HUES6 (cell line): ENCODE results near the gene FRMD6.
"Not testable (repeated sequence)": the region's sequence is repeated elsewhere in the genome, so short reads cannot be mapped to it uniquely, and the experiment has no call there.

Experiments
- H3K27ac ChIP-seq: 2 replicates; pipeline ENCODE4 v1.7.0; 2013; ENCODE audit warnings: low read depth, mild to moderate bottlenecking, low read length, inconsistent platforms
- H3K27me3 ChIP-seq: 2 replicates; pipeline ENCODE4 v1.6.1; 2013; ENCODE audit warnings: low read length; ENCODE audit not compliant: control insufficient read depth, insufficient read depth
- H3K36me3 ChIP-seq: 2 replicates; pipeline ENCODE4 v1.6.1; 2013; ENCODE audit warnings: low read length; ENCODE audit not compliant: control insufficient read depth, insufficient read depth
- H3K4me1 ChIP-seq: 2 replicates; pipeline ENCODE4 v1.6.1; 2013; ENCODE audit warnings: low read length; ENCODE audit not compliant: control insufficient read depth, insufficient read depth
- H3K4me3 ChIP-seq: 2 replicates; pipeline ENCODE4 v1.5.1; 2013; ENCODE audit warnings: low read depth, low read length
- H3K9ac ChIP-seq: one replicate; pipeline ENCODE4 v1.6.1; 2013; ENCODE audit warnings: mild to moderate bottlenecking, low read length
- H3K9me3 ChIP-seq: 2 replicates; pipeline ENCODE4 v1.6.1; 2013; ENCODE audit warnings: low read depth, low read length; ENCODE audit not compliant: control insufficient read depth, insufficient read depth

The FRMD6 gene

DNA sequence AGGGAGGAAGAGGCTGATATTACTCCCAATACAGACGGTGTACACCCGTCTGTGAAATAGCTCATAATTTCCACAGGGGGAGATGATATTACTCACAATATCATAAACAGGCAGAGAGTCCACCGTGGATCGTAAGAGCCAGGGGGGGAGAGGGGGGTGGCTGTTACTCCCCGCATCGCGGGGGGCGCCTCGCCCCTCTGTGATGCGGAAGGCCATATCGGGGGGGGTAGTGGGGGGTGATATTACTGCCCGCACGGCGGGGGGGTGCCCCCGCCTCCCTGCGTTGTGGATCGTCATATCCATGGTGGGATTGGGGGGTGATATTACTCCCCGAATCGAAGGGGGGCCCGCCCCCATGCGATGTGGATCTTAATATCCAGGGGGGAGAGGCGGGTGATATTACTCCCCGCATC lies 91.9 kb downstream of the FRMD6 start:
- no peak overlapping the region for H3K9ac ChIP-seq
- H3K9me3 ChIP-seq, result no peaks in the 10 kb centered on the region
- H3K27ac ChIP-seq, result no peak overlapping the region
- no peak overlapping the region for H3K4me3 ChIP-seq
- H3K36me3 ChIP-seq, result no peaks in the 10 kb centered on the region
- H3K4me1 ChIP-seq, result no peaks in the 10 kb centered on the region
- H3K27me3 ChIP-seq, result peaks cover 10% of the 10 kb centered on the region; the same call in 1 of the 2 replicates

DNA sequence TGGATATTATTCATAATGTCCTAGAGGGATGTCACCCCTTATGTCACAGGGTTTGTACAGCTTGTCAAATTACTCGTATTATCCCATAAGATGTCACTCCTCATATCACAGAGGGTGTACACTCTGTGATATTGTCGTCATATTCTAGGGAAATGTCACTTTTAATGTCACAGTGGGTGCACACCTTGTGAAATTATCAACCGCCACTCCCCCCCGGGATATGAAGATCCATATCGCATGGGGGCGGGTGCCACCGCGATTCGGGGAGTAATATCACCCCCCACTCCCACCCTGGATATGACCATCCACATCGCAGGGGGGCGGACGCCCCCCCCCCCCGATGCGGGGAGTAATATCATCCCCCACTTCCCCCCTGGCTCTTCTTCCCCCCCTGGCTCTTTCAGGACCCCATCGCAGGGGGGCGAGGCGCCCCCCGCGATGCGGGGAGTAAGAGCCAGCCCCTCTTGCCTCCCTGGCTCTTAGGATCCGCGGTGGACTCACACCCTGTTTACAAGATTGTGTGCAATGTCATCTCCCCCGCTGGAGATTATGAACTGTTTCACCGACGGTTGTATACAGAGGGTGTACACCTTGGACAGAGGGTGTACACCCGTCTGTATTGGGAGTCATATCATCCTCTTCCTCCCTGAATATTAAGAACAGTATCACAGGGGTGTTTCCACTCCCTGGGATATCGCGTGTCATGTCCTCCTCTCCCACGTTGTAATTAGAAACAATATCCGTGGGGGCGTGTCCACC lies 92.8 kb downstream of the FRMD6 start:
- H3K4me3 ChIP-seq, result no peak overlapping the region
- peaks cover 10% of the 10 kb centered on the region; the same call in 1 of the 2 replicates for H3K27me3 ChIP-seq
- no peaks in the 10 kb centered on the region for H3K4me1 ChIP-seq
- no peaks in the 10 kb centered on the region for H3K36me3 ChIP-seq
- H3K27ac ChIP-seq, result no peak overlapping the region
- H3K9ac ChIP-seq, result no peak overlapping the region
- no peaks in the 10 kb centered on the region for H3K9me3 ChIP-seq

DNA sequence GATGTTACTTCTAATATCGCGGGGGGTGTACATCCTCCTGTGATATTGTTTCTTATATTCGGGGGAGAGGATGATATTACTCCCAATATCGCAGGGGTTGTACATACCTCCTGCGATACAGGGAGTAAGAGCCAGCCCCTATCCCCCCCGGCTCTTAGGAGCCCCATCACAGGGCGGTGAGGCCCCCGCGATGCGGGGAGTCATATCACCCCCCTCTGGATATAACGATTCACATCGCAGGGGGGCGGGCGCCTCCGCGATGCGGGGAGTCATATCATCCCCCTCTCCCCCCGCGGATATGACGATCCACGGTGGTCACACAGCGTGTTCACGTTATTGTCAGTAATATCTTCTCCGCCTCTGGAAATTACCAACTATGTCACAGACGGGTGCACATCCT lies 95.1 kb downstream of the FRMD6 start:
- H3K9ac ChIP-seq, H3K4me1 ChIP-seq, H3K4me3 ChIP-seq, H3K9me3 ChIP-seq, H3K36me3 ChIP-seq, H3K27ac ChIP-seq: not testable (repeated sequence)
- H3K27me3 ChIP-seq, result peaks cover 10% of the 10 kb centered on the region; the same call in 1 of the 2 replicates

DNA sequence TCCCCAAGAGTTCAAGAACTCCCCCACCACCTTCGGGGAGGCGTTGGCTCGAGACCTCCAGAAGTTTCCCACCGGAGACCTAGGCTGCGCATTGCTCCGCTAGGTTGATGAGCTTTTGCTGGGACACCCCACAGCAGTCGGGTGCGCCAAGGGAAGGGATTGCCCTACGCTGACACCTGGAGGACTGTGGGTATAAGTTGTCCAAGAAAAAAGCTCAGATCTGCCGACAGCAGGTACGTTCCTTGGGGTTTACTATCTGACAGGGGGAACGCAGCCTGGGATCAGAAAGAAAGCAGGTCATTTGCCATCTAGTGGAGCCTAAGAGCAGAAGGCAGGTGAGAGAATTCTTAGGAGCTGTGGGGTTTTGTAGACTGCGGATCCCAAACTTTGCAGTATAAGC lies 98.8 kb downstream of the FRMD6 start:
- no peak overlapping the region for H3K27ac ChIP-seq
- no peaks in the 10 kb centered on the region for H3K27me3 ChIP-seq
- H3K36me3 ChIP-seq, result no peaks in the 10 kb centered on the region
- H3K4me1 ChIP-seq, result no peaks in the 10 kb centered on the region
- H3K9me3 ChIP-seq, result no peaks in the 10 kb centered on the region
- H3K9ac ChIP-seq, result no peak overlapping the region
- H3K4me3 ChIP-seq, result no peak overlapping the region

DNA sequence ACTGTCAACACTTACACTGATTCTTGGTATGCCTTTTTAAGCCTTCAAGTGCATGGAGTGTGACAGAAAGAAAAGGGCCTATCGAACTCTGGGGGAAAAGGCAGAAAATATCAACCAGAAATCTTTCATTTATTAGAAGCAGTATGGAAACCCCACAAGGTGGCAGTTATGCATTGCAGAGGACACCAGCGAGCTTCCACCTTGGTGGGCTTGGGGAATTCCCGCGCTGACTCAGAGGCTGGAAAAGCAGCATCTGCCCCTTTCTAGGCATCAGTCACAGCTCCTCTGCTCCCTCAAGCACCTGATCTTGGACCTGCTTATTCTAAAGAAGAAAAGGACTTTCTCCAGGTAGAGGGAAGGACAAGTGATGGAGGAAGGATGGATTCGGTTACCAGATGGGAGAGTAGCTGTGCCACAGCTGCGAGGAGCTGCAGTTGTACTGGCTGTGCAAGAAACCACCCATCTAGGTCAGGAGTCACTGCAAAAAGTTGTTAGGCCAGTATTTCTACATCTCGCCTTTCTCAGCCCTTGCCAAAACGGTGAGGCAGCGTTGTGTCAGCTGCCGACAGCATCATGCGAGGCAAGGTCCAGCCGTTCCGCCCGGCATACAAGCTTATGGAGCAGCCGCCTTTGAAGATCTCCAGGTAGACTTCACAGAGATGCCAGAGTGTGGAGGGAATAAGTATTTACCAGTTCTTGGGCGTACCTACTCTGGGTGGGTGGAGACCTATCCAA lies 100.1 kb downstream of the FRMD6 start:
- H3K36me3 ChIP-seq, H3K9me3 ChIP-seq, H3K9ac ChIP-seq, H3K4me1 ChIP-seq, H3K27ac ChIP-seq, H3K4me3 ChIP-seq, H3K27me3 ChIP-seq: not testable (repeated sequence)

DNA sequence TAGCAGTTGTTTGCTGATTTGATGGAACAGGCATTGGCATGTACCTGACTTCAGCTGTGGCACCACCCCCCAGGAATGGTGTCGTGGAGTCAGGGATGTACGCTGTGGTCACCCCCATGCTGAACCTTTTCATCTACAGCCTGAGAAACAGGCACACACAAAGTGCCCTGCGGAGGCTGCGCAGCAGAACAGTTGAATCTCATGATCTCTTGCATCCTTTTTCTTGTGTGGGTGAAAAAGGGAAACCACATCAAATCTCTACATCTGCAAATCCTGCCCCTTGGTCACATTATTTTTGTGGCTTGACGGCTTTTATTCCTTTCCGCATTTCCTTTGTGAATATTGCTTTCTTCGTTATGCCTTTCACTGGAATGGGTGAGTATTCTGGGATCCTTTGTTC lies 106.0 kb downstream of the FRMD6 start:
- not testable (repeated sequence) for H3K9ac ChIP-seq, H3K9me3 ChIP-seq, H3K4me1 ChIP-seq, H3K27ac ChIP-seq, H3K27me3 ChIP-seq, H3K36me3 ChIP-seq, H3K4me3 ChIP-seq

DNA sequence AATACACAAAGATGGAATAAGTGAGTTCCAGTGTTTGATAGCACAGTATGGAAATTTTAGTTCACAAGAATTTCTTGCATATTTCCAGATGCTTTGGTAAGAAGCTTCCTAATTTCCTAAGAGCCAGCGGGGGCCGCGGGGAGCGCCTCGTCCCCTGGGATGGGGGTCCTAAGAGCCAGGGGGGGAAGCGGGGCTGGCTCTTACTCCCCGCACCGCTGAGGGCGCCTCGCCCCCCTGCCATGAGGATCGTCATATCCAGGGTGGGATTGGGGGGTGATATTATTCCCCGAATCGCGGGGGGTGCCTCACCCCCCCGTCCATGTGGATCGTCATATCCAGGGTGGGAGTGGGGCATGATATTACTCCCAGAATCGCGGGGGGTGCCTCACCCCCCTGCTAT lies 108.2 kb downstream of the FRMD6 start:
- Histone ChIP-seq H3K4me3 (no peak overlapping the region), H3K9ac (no peak overlapping the region), H3K9me3 (no peaks in the 10 kb centered on the region), H3K27me3 (no peaks in the 10 kb centered on the region), H3K4me1 (no peaks in the 10 kb centered on the region), H3K36me3 (no peaks in the 10 kb centered on the region), H3K27ac (no peak overlapping the region)

DNA sequence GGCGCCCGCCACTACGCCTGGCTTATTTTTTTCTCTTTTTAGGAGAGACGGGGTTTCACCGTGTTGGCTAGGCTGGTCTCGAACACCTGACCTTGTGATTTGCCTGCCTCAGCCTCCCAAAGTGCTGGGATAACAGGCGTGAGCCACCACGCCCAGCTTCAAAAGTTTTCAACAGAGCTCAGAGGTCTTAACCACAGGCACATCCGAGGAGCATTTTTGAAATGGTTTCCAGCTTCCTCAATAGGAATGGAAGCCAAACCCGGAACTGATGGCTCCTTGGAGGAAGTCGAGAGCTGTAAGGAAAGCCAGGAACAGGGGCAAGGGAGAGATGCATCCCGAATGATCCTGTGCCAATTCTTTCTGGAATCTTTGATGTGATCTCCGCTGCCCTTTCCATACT lies 114.0 kb downstream of the FRMD6 start:
- H3K27me3 ChIP-seq, H3K9ac ChIP-seq, H3K4me3 ChIP-seq, H3K36me3 ChIP-seq, H3K4me1 ChIP-seq, H3K27ac ChIP-seq, H3K9me3 ChIP-seq: not testable (repeated sequence)

DNA sequence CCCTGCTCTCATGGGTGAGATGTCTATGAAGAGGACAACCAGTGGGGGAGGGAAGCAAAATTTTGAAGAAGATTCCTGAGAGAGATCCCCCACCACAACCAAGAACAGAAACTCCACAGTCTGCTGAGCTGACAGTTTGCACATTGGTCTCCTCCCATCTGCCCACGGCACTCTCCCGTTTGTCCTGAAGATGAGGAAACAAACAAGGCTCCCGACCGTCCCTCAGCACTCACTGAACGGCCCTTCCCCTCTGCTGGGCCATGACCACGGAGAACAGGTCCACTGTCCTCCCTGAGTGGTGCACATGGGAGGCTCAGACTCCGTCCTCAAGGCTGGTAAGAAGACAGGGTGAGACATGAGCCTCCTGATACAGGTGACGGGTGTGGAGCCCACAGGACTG lies 114.9 kb downstream of the FRMD6 start:
- not testable (repeated sequence) for H3K9me3 ChIP-seq, H3K36me3 ChIP-seq, H3K27ac ChIP-seq, H3K4me3 ChIP-seq, H3K9ac ChIP-seq, H3K27me3 ChIP-seq, H3K4me1 ChIP-seq

DNA sequence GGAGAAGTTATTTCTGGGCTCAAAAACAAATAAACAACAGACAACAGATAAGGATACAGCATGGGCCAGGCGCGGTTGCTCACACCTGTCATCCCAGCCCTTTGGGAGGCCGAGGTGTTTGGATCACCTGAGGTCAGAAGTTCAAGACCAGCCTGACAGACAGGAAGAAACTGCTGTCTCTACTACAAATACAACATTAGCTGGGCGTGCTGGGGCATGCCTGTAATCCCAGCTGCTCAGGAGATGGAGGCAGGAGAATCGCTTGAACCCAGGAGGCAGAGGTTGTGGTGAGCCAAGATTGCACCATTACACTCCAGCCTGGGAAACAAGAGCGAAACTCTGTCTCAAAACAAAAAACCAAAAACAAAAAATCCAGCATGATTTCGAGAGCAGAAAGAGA lies 117.6 kb downstream of the FRMD6 start:
- not testable (repeated sequence) for H3K9me3 ChIP-seq, H3K9ac ChIP-seq, H3K27ac ChIP-seq, H3K27me3 ChIP-seq, H3K4me3 ChIP-seq, H3K4me1 ChIP-seq, H3K36me3 ChIP-seq

DNA sequence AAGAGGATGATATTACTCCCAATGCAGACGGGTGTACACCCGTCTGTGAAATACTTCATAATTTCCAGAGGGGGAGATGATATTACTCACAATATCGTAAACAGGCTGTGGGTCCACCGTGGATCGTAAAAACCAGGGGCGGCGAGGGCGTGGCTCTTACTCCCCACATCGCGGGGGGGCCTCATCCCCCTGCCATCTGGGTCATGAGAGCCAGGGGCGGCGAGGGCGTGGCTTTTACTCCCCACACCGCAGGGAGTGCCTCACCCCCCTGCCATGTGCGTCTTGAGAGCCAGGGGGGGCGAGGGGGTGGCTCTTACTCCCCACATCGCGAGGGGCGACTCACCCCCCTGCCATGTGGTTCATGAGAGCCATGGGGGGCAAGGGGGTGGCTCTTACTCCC lies 122.5 kb downstream of the FRMD6 start:
- Histone ChIP-seq H3K27me3 (no peaks in the 10 kb centered on the region), H3K27ac (no peak overlapping the region), H3K9ac (no peak overlapping the region), H3K9me3 (no peaks in the 10 kb centered on the region), H3K36me3 (no peaks in the 10 kb centered on the region), H3K4me3 (no peak overlapping the region), H3K4me1 (peaks cover 5% of the 10 kb centered on the region; the same call in 1 of the 2 replicates)
